ENCODE data around the gene TNIK.

TNIK gene

GRCh38 chr3:171090321-171090720, 369.9 kb downstream of the TNIK start:
- no peak for DNase-seq (ENCODE audit: low read depth in 3 of 3)

- DNase-seq (ENCODE audit: low read depth in 3 of 3): no peak
Measured at GRCh38 chr3:171088964-171089754, 371.0 kb downstream of the TNIK start.

GRCh38 chr3:171088496-171088895, 371.7 kb downstream of the TNIK start:
- DNase-seq (ENCODE audit: low read depth in 3 of 3): no peak

GRCh38 chr3:171086914-171087313, 373.3 kb downstream of the TNIK start:
- DNase-seq (ENCODE audit: low read depth in 3 of 3): no peak

- DNase-seq (ENCODE audit: low read depth in 3 of 3): no peak
Measured at GRCh38 chr3:171077261-171077660, 382.9 kb downstream of the TNIK start.

- DNase-seq (ENCODE audit: low read depth in 3 of 3): no peak
Measured at GRCh38 chr3:171072432-171072831, 387.8 kb downstream of the TNIK start.

- DNase-seq (ENCODE audit: low read depth in 3 of 3): no peak
Measured at GRCh38 chr3:171068658-171069057, 391.5 kb downstream of the TNIK start.

- no peak for DNase-seq (ENCODE audit: low read depth in 3 of 3)
Measured at GRCh38 chr3:171066206-171066605, 394.0 kb downstream of the TNIK start.

GRCh38 chr3:171065732-171066131, 394.5 kb downstream of the TNIK start:
- no peak for DNase-seq (ENCODE audit: low read depth in 3 of 3)

GRCh38 chr3:171064461-171064860, 395.7 kb downstream of the TNIK start:
- no peak for DNase-seq (ENCODE audit: low read depth in 3 of 3)

GRCh38 chr3:171061749-171062148, 398.5 kb downstream of the TNIK start:
- no peak for DNase-seq (ENCODE audit: low read depth in 3 of 3)

GRCh38 chr3:171059978-171060377, 400.2 kb downstream of the TNIK start:
- no peak for DNase-seq (ENCODE audit: low read depth in 3 of 3)

- DNase-seq (ENCODE audit: low read depth in 3 of 3): no peak
Measured at GRCh38 chr3:171058873-171059603, 401.2 kb downstream of the TNIK start.

GRCh38 chr3:171058058-171058457, 402.1 kb downstream of the TNIK start:
- no peak for DNase-seq (ENCODE audit: low read depth in 3 of 3)

- DNase-seq (ENCODE audit: low read depth in 3 of 3): no peak
Measured at GRCh38 chr3:171057072-171057471, 403.1 kb downstream of the TNIK start.

GRCh38 chr3:171056528-171056927, 403.7 kb downstream of the TNIK start:
- no peak for DNase-seq (ENCODE audit: low read depth in 3 of 3)

- no peak for DNase-seq (ENCODE audit: low read depth in 3 of 3)
Measured at GRCh38 chr3:171055336-171056178, 404.6 kb downstream of the TNIK start.

- DNase-seq (ENCODE audit: low read depth in 3 of 3): no peak
Measured at GRCh38 chr3:171054921-171055320, 405.3 kb downstream of the TNIK start.

- DNase-seq (ENCODE audit: low read depth in 3 of 3): no peak
Measured at GRCh38 chr3:171054231-171054630, 406.0 kb downstream of the TNIK start.

GRCh38 chr3:171049861-171050444, 410.3 kb downstream of the TNIK start:
- DNase-seq (ENCODE audit: low read depth in 3 of 3): peak in 1 of 3 experiments; percentile 5

- no peak for DNase-seq (ENCODE audit: low read depth in 3 of 3)
Measured at GRCh38 chr3:171046760-171047159, 413.4 kb downstream of the TNIK start.

Measured in stimulated activated CD4-positive, alpha-beta T cell treated with anti-CD3 and anti-CD28 coated beads, TNF-alpha, amount 100 ng/mL, for 4 hours (primary cell).